HepG2 (cell line): ENCODE data around the gene TM2D1. TPM values are rescaled to one million over a fixed set of nuclear protein-coding genes. Genes with fewer than 3 reads are reported as not detected.

Experiments used
- ATAC-seq: fragments of 200-7000 bp; cut with Tn5 transposase; 3 replicates; pipeline ENCODE4 v1.9.1; 2020; ENCODE audit warnings: mild to moderate bottlenecking, moderate library complexity
- BruUV-seq: library from RNA; stranded (reverse); fragments of 400-500 nt; replicated peaks from 2 replicates; lab custom pipeline; 2021; lab: Mats Ljungman, UMichigan
- CTCF ChIA-PET: fragments of 300-600 bp; formaldehyde crosslinking; extraction: SDS; loops from one replicate; lab custom pipeline; 2021; ENCODE audit warnings: low total read pairs, inconsistent platforms, low intra/inter-chr PET ratio; lab: Yijun Ruan, JAX
- POLR2A ChIA-PET: fragments of 350-600 bp; sonication (Branson Sonifier 250); formaldehyde crosslinking; loops from one replicate; lab custom pipeline; 2020; ENCODE audit warnings: antibody characterized with exemption, inconsistent platforms; lab: Yijun Ruan, JAX
- DNase-seq: peaks from one replicate; pipeline ENCODE4 v3.0.0-alpha.2; 2015; ENCODE audit warnings: low spot score
- FAIRE-seq: peaks from 3 replicates; lab custom pipeline; 2011; peaks lifted over from hg19 to GRCh38; lab: Jason Lieb, UNC
- H2AFZ ChIP-seq: one replicate; pipeline ENCODE4 v1.6.1; 2011; ENCODE audit warnings: low read length, inconsistent platforms
- H3K27ac ChIP-seq: fragments of 300-600 bp; 3 replicates; pipeline ENCODE4 v1.8.0; 2011; ENCODE audit warnings: mixed run types, mild to moderate bottlenecking, mixed read lengths, low read length, inconsistent platforms; ENCODE audit not compliant: insufficient read depth; ENCODE audit errors: extremely low read length
- H3K27me3 ChIP-seq, 2 experiments: fragments of 200-600 bp in 1 of 2; 2 replicates in 1 of 2; 3 replicates in 1 of 2; pipeline versions ENCODE4 v1.6.0 to v1.8.0; 2011; ENCODE audit warnings: low read length in 2 of 2, mild to moderate bottlenecking in 2 of 2, moderate library complexity in 2 of 2, inconsistent platforms in 1 of 2; ENCODE audit not compliant: insufficient read depth in 2 of 2, control insufficient read depth in 1 of 2
- H3K36me3 ChIP-seq, 2 experiments: fragments of 200-600 bp in 1 of 2; replicated peaks in 1 of 2; 2 replicates in 1 of 2; 3 replicates in 1 of 2; pipeline versions ENCODE4 v1.5.1 to v1.8.0; 2011; ENCODE audit warnings: low read length in 2 of 2, inconsistent platforms in 1 of 2; ENCODE audit not compliant: insufficient read depth in 2 of 2, control insufficient read depth in 1 of 2
- H3K4me1 ChIP-seq: 2 replicates; pipeline ENCODE4 v1.5.1; 2012; ENCODE audit warnings: low read length, inconsistent platforms; ENCODE audit not compliant: insufficient read depth
- H3K4me2 ChIP-seq: 2 replicates; pipeline ENCODE4 v1.6.0; 2011; ENCODE audit warnings: low read depth, low read length, inconsistent platforms
- H3K4me3 ChIP-seq, 3 experiments: fragments of 200-600 bp in 1 of 3; sonication (generic), shearing (Covaris generic) in 1 of 3; replicated peaks in 1 of 3; 2 replicates each; pipeline ENCODE4 v1.5.1; 2011 to 2016; ENCODE audit warnings: low read length in 3 of 3, inconsistent platforms in 2 of 3, low read depth in 2 of 3, mild to moderate bottlenecking in 2 of 3, control low read depth in 1 of 3, mixed read lengths in 1 of 3; ENCODE audit not compliant: insufficient read depth in 1 of 3
- H3K79me2 ChIP-seq: one replicate; pipeline ENCODE4 v1.6.1; 2011; ENCODE audit warnings: low read length, inconsistent platforms; ENCODE audit not compliant: insufficient read depth
- H3K9ac ChIP-seq: 2 replicates; pipeline ENCODE4 v1.6.0; 2011; ENCODE audit warnings: mild to moderate bottlenecking, low read depth, low read length, inconsistent platforms; ENCODE audit not compliant: insufficient read depth
- H3K9me3 ChIP-seq: 2 replicates; pipeline ENCODE4 v1.5.1; 2012; ENCODE audit warnings: mild to moderate bottlenecking, low read length
- H4K20me1 ChIP-seq: 2 replicates; pipeline ENCODE4 v1.6.0; 2011; ENCODE audit warnings: inconsistent platforms, mild to moderate bottlenecking, low read length, moderate library complexity; ENCODE audit not compliant: insufficient read depth
- ADNP ChIP-seq: sonication (generic); formaldehyde crosslinking; IDR thresholded peaks from 2 replicates; pipeline ENCODE4 v1.4.0; 2020; ENCODE audit warnings: missing genetic modification reagents
- FOXM1 ChIP-seq: sonication (generic); formaldehyde crosslinking; IDR thresholded peaks from 2 replicates; pipeline ENCODE4 v1.5.0; 2020; ENCODE audit warnings: missing genetic modification reagents
- HNRNPLL ChIP-seq: fragments of 200-400 bp; formaldehyde crosslinking; IDR thresholded peaks from 2 replicates; pipeline ENCODE4 v1.6.1; 2017; ENCODE audit warnings: mild to moderate bottlenecking, low read depth, low read length; ENCODE audit not compliant: poor library complexity, severe bottlenecking
- HOXA9 ChIP-seq: sonication (generic); formaldehyde crosslinking; IDR thresholded peaks from 2 replicates; pipeline ENCODE4 v1.8.1; 2022; ENCODE audit warnings: missing genetic modification reagents, mild to moderate bottlenecking, moderate library complexity, borderline replicate concordance
- KLF9 ChIP-seq: IDR thresholded peaks from 2 replicates; pipeline ENCODE4 v1.6.1; 2016; ENCODE audit warnings: low read depth
- PHB2 ChIP-seq: fragments of 450-650 bp; IDR thresholded peaks from 2 replicates; pipeline ENCODE4 v1.6.1; 2018; ENCODE audit not compliant: partially characterized antibody
- RFXAP ChIP-seq: sonication (generic); formaldehyde crosslinking; IDR thresholded peaks from 2 replicates; pipeline ENCODE4 v1.4.0; 2020; ENCODE audit warnings: missing genetic modification reagents, borderline replicate concordance
- SATB2 ChIP-seq: sonication (generic); formaldehyde crosslinking; IDR thresholded peaks from 2 replicates; pipeline ENCODE4 v1.5.0; 2020; ENCODE audit warnings: missing genetic modification reagents
- TEAD3 ChIP-seq: optimal IDR thresholded peaks from 2 replicates; pipeline ENCODE3; 2016; ENCODE audit warnings: borderline replicate concordance
- XBP1 ChIP-seq: sonication (generic); formaldehyde crosslinking; IDR thresholded peaks from 2 replicates; pipeline ENCODE4 v1.5.0; 2020; ENCODE audit warnings: missing genetic modification reagents
- ZBTB1 ChIP-seq: sonication (generic); formaldehyde crosslinking; IDR thresholded peaks from 2 replicates; pipeline ENCODE4 v1.4.0; 2020; ENCODE audit warnings: missing genetic modification reagents, borderline replicate concordance
- ZBTB7A ChIP-seq: sonication (generic); formaldehyde crosslinking; IDR thresholded peaks from 2 replicates; pipeline ENCODE4 v1.8.0; 2022; ENCODE audit warnings: mild to moderate bottlenecking, missing genetic modification reagents
- ZNF331 ChIP-seq: sonication (generic); formaldehyde crosslinking; IDR thresholded peaks from 2 replicates; pipeline ENCODE4 v1.4.0; 2020; ENCODE audit warnings: missing genetic modification reagents
- ZNF724P ChIP-seq: sonication (generic); formaldehyde crosslinking; IDR thresholded peaks from 2 replicates; pipeline ENCODE4 v1.8.0; 2022; ENCODE audit warnings: missing genetic modification reagents, borderline replicate concordance
- WGBS: methylation state at CpG from one replicate; pipeline ENCODE4 v1.1.6; 2017; ENCODE audit warnings: low lambda C conversion rate; 5-methylcytosine and 5-hydroxymethylcytosine counted together
- in situ Hi-C: cut with HindIII; loops from 2 replicates; pipeline ENCODE4 v1.10.0; 2017; ENCODE audit warnings: low pct_unique_long_range_greater_than_20kb; ENCODE audit not compliant: extremely low pct_ligation_motif_present
- intact Hi-C: fragments of 100-400 bp; cut with micrococcal nuclease; formaldehyde crosslinking; loops from one replicate; pipeline ENCODE4 v1.10.0; 2022; ENCODE audit not compliant: unreplicated experiment
- polyA plus RNA-seq, 8 experiments: library from polyadenylated mRNA; depleted of rRNA in 3 of 8; stranded (reverse) in 7 of 8; unstranded in 1 of 8; fragments of >200 nt; fragmentation: Illumina TruSeq in 4 of 8; extraction: Trizol in 4 of 8; gene quantifications; 2 replicates each; pipeline versions ENCODE4 v1.2.1 to v1.2.3, GENCODE V29; 2011 to 2016; ENCODE audit warnings: low read depth in 4 of 8, missing spikeins in 1 of 8, mixed read lengths in 1 of 8; ENCODE audit not compliant: insufficient read depth in 1 of 8
- total RNA-seq, 5 experiments: library from RNA; depleted of rRNA; stranded (reverse); fragments of >200 nt; fragmentation: Illumina TruSeq; extraction: Trizol; gene quantifications; 2 replicates each; pipeline ENCODE4 v1.2.3, GENCODE V29; 2016; ENCODE audit warnings: low read depth in 1 of 5
- TF ChIP-seq, protein P1 (sequence below): sonication (generic); formaldehyde crosslinking; IDR thresholded peaks from 2 replicates; pipeline ENCODE4 v1.5.0; 2020; ENCODE audit warnings: mild to moderate bottlenecking, missing genetic modification reagents
- TF ChIP-seq, protein P2 (sequence below): sonication (generic); formaldehyde crosslinking; IDR thresholded peaks from 2 replicates; pipeline ENCODE4 v1.9.0; 2021; ENCODE audit warnings: missing genetic modification reagents, borderline replicate concordance
- TF ChIP-seq, protein P3 (sequence below): sonication (generic); formaldehyde crosslinking; IDR thresholded peaks from 2 replicates; pipeline ENCODE4 v1.5.0; 2020; ENCODE audit warnings: mild to moderate bottlenecking, low read depth, missing genetic modification reagents, borderline replicate concordance

TM2D1 gene
- total and polyA plus RNA-seq, 2 of the 13 experiments (the other 11 are each of a cell fraction or from before 2014, with no cell fraction given): 26.6 to 49.0 TPM

- Histone ChIP-seq H3K79me2 (no peaks in the 10 kb centered on the region), H3K27ac (no peak overlapping the region), H3K36me3 (no peaks in the 10 kb centered on the region), H3K27me3 (no peaks in the 10 kb centered on the region; a peak in 1 of 5 replicates), H4K20me1 (no peaks in the 10 kb centered on the region), H3K4me3 (no peak overlapping the region), H3K4me2 (no peak overlapping the region), H2AFZ (no peak overlapping the region), H3K9ac (no peak overlapping the region), H3K4me1 (no peaks in the 10 kb centered on the region), H3K9me3 (no peaks in the 10 kb centered on the region)
- CTCF ChIA-PET: no interaction called here
- FAIRE-seq (no peak), DNase-seq (no peak), ATAC-seq (no peak)
- in situ Hi-C loops: no loop called here
- intact Hi-C loops: no loop called here
- BruUV-seq: no TSS peak
- 69% methylated on average over 4 of the region's 4 CpGs for WGBS
- POLR2A ChIA-PET: no interaction called here
- no peak for TF ChIP-seq SATB2 (CRISPR knock-in tag)
- TF ChIP-seq ADNP (CRISPR knock-in tag): no peak
- no peak for TF ChIP-seq KLF9 (CRISPR knock-in tag)
- TF ChIP-seq, protein P1, sequence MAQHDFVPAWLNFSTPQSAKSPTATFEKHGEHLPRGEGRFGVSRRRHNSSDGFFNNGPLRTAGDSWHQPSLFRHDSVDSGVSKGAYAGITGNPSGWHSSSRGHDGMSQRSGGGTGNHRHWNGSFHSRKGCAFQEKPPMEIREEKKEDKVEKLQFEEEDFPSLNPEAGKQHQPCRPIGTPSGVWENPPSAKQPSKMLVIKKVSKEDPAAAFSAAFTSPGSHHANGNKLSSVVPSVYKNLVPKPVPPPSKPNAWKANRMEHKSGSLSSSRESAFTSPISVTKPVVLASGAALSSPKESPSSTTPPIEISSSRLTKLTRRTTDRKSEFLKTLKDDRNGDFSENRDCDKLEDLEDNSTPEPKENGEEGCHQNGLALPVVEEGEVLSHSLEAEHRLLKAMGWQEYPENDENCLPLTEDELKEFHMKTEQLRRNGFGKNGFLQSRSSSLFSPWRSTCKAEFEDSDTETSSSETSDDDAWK (CRISPR knock-in tag): no peak
- TF ChIP-seq TEAD3 (CRISPR knock-in tag): no peak
- no peak for TF ChIP-seq XBP1 (CRISPR knock-in tag)
- no peak for TF ChIP-seq PHB2
- TF ChIP-seq HNRNPLL: no peak
- no peak for TF ChIP-seq ZNF724P (CRISPR knock-in tag)
- no peak for TF ChIP-seq ZBTB7A (CRISPR knock-in tag)
- TF ChIP-seq, protein P2, sequence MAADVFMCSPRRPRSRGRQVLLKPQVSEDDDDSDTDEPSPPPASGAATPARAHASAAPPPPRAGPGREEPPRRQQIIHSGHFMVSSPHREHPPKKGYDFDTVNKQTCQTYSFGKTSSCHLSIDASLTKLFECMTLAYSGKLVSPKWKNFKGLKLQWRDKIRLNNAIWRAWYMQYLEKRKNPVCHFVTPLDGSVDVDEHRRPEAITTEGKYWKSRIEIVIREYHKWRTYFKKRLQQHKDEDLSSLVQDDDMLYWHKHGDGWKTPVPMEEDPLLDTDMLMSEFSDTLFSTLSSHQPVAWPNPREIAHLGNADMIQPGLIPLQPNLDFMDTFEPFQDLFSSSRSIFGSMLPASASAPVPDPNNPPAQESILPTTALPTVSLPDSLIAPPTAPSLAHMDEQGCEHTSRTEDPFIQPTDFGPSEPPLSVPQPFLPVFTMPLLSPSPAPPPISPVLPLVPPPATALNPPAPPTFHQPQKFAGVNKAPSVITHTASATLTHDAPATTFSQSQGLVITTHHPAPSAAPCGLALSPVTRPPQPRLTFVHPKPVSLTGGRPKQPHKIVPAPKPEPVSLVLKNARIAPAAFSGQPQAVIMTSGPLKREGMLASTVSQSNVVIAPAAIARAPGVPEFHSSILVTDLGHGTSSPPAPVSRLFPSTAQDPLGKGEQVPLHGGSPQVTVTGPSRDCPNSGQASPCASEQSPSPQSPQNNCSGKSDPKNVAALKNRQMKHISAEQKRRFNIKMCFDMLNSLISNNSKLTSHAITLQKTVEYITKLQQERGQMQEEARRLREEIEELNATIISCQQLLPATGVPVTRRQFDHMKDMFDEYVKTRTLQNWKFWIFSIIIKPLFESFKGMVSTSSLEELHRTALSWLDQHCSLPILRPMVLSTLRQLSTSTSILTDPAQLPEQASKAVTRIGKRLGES (CRISPR knock-in tag): no peak
- TF ChIP-seq ZBTB1 (CRISPR knock-in tag): no peak
- TF ChIP-seq, protein P3, sequence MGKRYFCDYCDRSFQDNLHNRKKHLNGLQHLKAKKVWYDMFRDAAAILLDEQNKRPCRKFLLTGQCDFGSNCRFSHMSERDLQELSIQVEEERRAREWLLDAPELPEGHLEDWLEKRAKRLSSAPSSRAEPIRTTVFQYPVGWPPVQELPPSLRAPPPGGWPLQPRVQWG (CRISPR knock-in tag): no peak
- TF ChIP-seq HOXA9 (CRISPR knock-in tag): no peak
- TF ChIP-seq ZNF331 (CRISPR knock-in tag): no peak
- TF ChIP-seq RFXAP (CRISPR knock-in tag): no peak
- no peak for TF ChIP-seq FOXM1 (CRISPR knock-in tag)
Observed at GRCh38 chr1:61672376-61672775, 52.6 kb downstream of the TM2D1 start.
